HG03064 (cell line): ENCODE data around the gene OR1N1.
"Not testable (repeated sequence)": the region's sequence is repeated elsewhere in the genome, so short reads cannot be mapped to it uniquely, and the experiment has no call there.

ENCODE experiments used
- ATAC-seq: cut with Tn5 transposase; IDR thresholded peaks from one replicate; pipeline ENCODE4 v1.9.1; 2021; ENCODE audit warnings: low read depth; ENCODE audit not compliant: unreplicated experiment

OR1N1 gene, protein sequence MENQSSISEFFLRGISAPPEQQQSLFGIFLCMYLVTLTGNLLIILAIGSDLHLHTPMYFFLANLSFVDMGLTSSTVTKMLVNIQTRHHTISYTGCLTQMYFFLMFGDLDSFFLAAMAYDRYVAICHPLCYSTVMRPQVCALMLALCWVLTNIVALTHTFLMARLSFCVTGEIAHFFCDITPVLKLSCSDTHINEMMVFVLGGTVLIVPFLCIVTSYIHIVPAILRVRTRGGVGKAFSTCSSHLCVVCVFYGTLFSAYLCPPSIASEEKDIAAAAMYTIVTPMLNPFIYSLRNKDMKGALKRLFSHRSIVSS

DNA sequence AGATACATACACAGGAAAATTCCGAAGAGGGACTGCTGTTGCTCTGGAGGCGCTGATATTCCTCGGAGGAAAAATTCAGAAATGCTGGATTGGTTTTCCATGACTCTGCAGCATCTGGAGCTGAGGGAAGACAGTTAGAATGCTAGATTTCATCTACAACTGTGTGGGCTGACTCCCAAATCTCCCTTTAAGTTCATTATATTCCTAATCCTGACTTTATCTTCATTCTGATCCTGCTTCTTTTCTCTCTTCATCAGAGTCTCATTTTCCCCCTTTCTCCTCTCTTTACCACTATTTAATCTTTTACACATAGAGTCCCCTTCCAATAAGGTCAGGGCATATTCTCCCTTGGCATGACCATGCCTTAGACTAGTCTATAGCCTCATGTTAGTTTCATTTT is at the start of gene OR1N1:
Gene OR1N1, minus strand, starts transcription at position 101 of the 400 bp plus-strand sequence. Its CDS starts 0 bp downstream, at position 101.
- no peak for ATAC-seq

DNA sequence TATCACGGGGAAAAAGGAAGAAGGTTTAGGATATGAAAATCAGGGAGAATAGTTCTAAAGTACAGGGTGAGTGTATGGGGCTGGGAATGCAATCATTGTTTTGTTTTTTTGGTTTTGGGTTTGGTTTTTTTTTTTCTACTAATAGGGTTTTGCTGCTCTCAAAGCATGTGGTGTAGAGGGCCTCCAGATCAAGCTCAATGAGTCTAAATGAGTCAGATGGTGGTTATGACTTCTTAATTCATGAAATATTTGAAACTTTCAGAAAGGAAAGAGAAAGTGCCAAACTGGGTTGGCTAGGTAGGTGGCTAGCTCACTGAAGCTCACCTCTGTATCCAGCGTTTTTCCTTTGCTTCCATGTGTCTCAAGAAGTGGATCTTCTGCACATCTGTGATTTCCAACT is 45.4 kb upstream of the OR1N1 start:
- ATAC-seq, result no peak

DNA sequence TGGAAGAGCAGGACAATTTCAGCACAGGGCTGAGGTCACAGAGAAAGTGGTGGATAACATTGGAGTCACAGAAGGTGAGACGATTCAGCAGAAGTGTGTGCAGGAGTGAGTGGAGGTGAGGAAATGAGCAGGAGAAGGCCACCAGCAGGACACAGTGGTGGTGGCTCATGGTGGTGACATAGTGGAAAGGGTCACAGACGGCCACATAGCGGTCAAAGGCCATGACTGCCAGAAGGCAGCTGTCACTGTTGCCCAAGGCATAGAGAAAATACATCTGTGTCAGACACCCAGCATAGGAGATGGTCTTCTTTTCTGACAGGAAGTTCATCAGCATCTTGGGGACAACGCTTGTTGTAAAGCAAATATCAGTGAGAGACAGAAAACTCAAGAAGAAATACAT is 40.8 kb upstream of the OR1N1 start:
- ATAC-seq, result no peak

DNA sequence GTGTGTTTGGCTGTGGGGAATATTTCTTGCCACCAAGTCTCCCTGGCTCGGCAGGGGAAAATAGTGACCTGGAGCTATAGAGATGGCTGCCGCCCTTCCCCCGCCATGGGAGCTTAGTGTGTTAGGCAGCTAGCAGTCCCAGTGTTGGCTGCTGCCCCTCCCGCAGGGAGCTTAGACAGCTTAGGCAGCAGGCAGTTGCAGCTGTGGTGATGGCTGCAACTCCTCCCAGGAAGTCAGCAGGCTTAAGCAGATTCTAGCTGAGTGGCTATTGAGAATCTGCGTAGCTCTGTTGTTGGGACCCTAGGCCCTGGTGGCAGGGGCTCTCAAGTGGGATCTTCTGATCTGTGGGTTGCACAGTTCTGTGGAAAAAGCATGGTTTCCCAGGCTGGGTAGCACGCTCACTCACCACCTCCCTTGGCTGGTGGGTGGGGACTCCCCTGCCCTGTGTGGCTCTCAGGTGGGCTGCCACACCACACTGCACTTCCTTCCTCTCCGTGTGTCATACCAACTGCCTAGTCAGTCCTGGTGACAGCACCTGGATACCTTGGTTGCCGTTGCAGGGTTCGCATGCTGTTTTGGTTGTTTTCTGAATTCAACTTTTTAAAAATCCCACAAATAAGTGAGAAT is 35.2 kb upstream of the OR1N1 start:
- ATAC-seq, result no peak

DNA sequence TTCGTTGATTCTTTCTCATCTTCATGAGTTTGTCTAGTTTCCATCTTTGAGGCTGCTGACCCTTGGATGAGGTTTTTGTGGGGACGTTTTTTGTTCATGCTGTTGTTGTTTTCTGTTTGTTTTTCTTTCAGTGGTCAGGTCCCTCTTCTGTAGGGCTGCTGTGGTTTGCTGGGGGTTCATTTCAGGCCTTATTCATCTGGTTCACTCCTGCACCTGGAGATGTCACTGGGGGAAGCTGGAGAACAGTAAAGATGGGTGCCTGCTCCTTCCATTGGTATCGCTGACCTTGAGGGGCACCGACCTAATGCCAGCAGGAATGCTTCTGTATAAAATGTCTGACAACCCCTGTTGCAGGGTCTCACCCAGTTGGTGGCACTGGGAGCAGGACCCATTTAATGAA is 34.4 kb upstream of the OR1N1 start:
- no peak for ATAC-seq

DNA sequence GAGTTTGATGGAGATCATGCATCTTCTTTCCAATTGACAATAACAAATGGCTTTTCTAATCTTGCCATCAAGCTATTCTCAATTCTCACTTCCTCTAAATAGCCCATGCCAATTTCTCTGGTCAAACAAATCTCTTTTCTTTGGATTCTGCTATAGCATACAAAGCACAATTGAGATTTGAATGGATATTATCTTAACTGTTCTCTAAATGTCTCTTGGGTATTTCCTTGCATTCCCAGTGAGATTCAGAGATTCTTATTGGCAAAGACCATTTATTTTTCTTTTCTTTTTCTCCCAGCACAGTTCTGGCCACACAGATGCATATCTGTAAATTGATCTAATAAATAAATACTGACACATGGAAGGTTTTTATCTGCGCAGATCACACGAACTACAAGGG is 25.7 kb upstream of the OR1N1 start, which contains the start of gene OR1N2:
Gene OR1N2, plus strand, starts transcription at position 301 of the 400 bp plus-strand sequence. CDS start 100 bp downstream, outside the sequence.
- no peak for ATAC-seq

DNA sequence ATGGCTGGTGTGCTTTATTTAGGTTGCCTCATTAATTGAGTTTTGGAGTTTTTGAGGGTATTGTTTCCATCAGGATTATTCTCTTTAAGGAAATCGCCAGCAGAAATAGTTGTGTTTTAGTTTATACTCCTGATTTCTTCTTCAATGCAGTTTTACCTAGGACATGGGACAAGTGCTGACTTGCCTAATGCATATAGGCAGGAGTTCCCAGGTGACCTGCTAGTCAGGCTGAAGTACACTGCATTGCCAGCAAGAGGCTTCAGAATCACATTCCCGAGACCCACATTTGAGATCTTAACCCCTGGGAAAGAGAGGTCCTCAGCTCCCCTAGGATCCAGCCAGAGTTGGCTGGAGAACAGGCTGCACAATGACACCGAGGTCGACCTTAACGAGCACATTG is 24.3 kb upstream of the OR1N1 start:
- ATAC-seq, result no peak

DNA sequence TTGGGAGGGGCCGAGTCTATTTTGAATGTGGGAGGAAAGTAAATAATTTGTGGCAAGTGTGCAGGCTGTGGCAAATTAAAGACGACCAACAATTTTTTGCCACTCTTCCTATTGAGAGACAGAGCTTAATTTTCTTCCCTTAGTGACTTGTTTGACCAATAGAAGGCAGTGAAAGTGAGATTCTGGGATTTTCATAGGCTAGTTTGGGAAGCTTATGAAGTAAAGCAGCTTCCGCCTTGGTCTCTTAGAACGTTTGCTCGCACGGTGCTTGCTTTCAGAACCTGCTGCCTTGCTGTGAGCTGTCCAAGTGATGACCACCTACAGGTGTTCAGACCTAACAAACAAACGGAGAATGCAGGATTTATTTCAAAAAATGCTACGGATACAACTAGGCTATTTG is 19.1 kb upstream of the OR1N1 start:
- ATAC-seq, result no peak

DNA sequence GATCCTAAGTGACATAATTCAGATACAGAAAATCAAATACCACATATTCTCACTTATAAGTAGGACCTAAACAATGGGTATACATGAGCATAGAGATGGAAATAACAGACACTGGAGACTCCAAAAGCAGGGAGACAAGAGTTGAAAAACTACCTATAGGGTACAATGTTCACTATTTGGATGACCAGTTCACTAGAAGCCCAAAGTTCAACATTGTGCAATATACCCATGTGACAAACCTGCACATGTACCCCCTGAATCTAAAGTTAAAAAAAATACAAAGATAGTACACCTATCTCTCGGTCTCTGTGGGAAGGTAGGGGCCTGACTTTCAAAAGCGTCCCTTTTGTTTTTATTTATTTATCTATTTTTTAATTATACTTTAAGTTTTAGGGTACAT is 11.7 kb upstream of the OR1N1 start:
- no peak for ATAC-seq

DNA sequence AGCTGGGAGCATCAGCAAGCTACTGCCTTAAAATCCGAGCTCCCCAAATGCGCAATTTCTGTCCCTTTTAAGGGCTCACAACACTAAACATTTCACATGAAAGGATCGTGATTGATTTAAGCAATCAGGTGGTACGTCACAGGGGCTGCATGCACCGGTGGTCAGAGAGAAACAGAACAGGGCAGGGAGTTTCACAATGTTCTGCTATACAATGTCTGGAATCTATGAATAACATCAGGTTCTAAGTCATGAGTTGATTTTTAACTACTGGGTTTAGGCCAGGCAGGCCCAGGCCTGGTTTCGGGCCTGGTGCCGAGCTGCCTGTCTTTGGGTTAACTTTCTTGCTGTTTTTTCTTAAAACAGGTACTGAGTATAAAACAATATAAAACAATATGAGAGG is 10.0 kb upstream of the OR1N1 start:
- ATAC-seq, result not testable (repeated sequence)

DNA sequence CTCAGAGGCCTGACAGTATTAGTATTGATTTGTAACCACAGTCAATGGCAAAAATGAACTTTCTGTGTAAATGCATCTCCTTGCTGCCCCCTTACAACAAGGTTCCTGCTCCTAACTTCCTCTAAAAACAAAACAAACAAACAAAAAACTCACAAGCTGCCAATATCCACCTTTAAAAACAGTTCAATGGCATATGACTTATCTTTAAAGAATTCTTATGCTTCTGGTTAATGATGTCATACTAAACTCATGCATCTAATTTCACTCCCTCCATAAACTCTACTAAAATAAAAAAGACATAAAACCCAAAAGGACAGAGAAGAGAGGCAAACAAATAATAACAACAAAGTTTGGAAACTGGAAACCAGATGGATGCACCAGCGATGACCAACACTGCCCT is 9.0 kb upstream of the OR1N1 start:
- ATAC-seq, result no peak

DNA sequence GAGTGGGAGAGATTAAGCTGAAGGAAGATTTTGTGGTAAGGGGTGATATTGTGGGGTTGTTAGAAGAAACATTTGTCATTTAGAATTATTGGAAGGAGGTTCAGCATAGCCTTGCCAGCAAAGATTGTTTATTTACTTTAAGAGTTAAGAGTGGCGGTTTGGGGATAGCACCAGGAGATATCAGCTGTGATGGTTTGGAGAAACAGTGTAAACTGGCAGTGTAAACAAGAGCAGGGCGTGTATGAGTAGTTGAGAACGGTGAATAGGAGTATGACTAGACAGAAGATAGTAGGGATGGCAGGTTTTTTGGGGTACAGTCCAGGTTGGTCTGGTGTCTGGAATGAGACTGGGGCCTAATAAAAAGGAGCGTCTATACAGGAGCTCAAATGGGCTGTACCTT is 4.1 kb upstream of the OR1N1 start:
- not testable (repeated sequence) for ATAC-seq

DNA sequence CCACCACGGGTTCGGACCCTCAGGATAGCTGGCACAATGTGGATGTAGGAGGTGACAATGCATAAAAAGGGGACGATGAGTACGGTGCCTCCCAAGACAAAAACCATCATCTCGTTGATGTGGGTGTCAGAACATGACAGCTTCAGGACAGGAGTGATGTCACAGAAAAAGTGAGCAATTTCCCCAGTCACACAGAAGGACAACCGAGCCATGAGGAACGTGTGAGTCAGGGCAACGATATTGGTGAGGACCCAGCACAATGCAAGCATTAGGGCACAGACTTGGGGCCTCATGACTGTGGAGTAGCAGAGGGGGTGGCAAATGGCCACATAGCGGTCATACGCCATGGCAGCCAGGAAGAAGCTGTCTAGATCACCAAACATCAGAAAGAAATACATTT is 491 bp downstream of the OR1N1 start:
- no peak for ATAC-seq

DNA sequence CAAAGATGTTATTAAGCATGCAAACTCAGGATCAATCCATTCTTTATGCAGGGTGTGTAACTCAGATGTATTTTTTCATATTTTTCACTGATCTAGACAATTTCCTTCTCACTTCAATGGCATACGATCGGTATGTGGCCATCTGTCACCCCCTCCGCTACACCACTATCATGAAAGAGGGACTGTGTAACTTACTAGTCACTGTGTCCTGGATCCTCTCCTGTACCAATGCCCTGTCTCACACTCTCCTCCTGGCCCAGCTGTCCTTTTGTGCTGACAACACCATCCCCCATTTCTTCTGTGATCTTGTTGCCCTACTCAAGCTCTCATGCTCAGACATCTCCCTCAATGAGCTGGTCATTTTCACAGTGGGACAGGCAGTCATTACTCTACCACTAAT is 7.7 kb downstream of the OR1N1 start:
- ATAC-seq, result no peak

DNA sequence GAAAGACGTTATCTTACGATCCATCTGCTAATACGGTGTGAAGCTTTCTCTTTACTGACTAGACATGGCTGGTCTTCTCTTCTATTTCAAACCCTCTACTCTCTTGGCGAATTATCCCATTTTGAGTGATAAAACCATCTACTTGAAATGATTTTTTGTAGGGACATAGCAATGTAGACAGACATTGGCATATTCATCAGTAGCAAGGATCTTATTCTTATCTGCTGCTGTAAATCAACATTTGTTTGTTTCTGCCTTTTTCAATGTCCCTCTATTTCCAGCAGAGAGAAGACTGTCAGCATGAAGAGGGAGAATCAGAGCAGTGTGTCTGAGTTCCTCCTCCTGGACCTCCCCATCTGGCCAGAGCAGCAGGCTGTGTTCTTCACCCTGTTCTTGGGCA is 8.3 kb downstream of the OR1N1 start, which contains the start of gene OR1J4:
Gene OR1J4, plus strand, starts transcription at position 301 of the 400 bp plus-strand sequence. Its CDS starts 0 bp downstream, at position 301.
- ATAC-seq, result no peak

DNA sequence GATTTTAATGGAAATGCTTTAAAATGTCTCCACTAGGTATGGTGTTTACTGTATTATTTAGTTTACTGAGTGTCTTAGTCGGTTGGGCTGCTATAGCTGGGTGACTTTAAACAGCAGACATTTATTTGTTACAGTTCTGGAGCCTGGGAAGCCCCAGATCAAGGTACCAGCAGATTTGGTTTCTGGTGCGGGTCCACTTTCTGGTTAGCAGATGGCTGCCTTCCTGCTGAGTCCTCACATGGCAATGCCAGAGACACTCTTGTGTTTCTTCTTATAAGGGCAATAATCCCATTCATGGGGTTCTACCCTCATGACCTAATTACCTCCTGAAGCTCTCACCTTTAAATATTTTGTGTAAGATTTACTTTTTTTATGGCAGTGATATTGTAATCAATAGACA is 8.9 kb downstream of the OR1N1 start:
- ATAC-seq, result no peak

DNA sequence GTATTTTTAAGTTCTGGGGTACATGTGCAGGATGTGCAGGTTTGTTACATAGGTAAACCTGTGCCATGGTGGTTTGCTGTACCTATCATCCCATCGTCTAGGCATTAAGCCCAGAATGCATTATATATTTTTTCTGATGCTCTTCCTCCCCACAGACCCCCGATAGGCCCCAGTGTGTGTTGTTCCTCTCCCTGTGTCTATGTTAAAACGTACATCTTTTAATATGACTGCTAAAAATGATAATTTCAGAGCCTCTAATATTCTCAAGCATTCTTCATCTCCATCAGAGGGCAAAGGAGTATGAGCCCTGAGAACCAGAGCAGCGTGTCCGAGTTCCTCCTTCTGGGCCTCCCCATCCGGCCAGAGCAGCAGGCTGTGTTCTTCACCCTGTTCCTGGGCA is 16.6 kb downstream of the OR1N1 start, which contains the start of gene OR1J2:
Gene OR1J2, plus strand, starts transcription at position 301 of the 400 bp plus-strand sequence. Its CDS starts 0 bp downstream, at position 301.
- ATAC-seq, result no peak

DNA sequence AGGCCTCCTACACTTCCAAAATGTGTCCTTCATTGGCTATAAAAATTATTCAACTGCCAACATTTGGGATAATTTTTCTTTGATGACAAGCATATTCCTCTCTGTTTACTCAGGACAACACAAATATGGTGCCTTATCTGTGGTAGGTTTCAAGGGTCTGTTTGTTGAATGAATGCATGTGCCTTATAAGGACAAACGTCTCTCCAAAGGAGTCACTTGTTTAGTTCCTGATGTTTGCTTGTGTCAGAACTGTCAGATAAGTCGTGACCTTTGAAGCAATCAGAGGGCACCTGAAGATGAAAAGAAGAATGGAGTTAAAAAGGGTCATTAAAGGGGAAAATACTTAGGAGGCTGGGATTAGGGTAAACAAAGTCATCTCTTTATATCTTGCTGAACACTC is 20.1 kb downstream of the OR1N1 start:
- no peak for ATAC-seq

DNA sequence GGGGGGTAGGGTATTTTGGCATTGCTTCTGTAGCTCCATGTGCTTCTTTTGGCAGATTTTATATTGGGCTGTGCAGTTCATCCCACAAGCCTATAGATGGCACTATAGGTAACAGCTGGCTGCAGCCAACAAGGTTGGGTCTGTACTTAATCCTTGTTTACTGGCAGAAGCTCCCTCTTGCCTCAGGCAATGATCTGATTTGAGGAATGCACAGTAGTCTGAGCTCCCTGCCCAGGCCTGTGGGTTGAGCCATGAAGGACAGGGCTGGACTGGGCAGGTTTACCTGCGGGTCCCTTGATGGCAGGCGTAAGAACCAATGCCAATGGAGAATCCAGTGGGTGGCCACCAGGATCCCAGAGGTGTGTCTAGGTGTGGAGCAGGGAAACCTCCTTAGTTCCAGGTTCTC is 28.2 kb downstream of the OR1N1 start:
- ATAC-seq, result no peak

DNA sequence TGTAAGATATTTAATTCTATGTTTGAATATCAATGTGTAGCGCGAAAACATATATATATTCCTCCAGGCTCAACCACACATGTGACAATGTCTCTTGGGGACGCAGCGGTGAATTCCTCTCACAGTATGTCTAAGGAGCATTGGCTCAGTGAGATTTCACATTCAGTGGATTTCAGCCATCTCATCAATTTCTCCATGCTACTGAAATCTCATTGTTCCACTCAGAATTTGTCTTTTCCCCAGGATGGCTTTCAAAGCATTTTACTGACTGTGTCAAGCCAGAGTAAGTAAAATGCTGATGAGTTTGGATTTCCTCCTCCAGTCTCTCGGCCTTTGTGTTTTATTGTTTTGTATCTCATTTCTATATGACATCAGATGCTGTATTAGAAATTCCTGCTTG is 48.0 kb downstream of the OR1N1 start:
- no peak for ATAC-seq

DNA sequence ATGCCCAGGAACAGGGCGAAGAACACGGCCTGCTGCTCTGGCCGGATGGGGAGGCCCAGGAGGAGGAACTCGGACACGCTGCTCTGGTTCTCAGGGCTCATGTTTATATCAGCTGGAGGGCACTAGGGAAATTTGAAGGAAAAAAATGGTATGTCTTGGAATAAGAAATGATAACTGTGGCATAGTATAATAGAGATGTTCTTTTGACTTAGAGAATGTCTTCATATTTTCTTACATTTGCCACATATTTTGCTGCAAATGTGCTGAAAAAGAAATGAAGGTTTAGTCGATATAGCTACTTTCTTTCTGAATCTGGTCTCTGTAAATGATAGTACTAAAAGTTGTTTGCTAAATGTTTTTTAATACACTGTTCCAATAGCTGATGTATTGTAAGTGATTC is 49.3 kb downstream of the OR1N1 start, which contains the start of gene OR1J1:
Gene OR1J1, minus strand, starts transcription at position 101 of the 400 bp plus-strand sequence. Its CDS starts 0 bp downstream, at position 101.
- no peak for ATAC-seq

DNA sequence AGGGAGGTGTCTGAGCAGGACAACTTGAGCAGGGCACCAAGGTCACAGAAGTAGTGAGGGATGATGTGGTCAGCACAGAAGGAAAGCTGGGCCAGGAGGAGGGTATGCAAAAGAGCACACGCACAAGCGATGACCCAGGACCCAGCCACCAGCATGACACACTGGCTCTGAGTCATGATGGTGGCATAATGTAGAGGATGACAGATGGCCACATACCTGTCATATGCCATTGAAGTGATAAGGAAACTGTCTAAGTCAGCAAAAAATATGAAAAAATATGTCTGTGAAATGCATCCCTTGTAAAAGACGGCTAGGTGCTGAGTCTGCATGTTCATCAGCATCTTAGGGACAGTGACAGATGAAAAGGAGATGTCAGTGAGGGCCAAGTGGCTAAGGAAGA is 49.7 kb downstream of the OR1N1 start:
- no peak for ATAC-seq
